Measurements from ENCODE around the gene BLOC1S3.

Gene BLOC1S3

DNA sequence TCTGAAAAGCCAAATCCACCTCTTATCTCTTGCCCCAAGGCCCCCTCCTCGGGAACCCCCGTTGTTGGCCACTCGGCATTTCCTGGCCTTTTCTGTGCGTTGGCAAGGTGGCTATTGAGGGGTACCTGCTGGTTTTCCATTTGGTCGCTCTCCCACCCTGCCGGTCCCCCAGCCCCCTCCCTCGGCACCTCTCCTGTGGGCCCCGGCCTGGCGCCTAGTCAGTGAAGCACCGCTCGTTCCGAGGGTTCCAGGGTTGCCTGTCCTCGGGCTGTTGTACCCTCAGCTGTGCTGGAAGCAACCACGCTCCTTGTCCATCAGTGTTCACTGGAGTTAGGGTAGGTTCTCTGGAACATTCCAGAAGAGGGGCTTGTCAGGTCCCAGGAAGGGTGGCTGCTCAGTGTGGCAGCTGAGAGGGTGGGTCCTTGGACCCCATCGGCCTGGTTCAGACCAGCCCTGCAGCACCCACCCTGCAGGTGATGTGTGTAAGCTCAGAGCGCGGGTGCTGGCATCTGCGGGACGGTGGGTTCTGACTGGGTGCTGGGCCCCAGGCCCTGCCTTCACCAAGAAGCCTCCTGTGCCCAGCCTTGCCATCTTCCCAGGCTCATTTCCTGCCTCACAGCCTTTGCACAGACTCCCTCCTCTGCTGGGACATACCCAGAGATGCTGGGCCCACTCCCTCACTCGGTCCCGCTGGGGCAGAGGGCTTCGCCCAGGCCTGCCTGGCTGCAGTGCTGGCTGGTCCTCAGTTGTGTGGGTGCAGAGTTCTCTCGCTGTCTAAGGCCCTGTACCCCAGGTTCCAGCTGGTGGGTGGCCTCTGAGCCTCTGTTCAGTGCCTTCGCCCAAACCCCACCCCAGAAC lies 39.1 kb upstream of the BLOC1S3 start:
- no peak overlapping the region for H3K4me3 ChIP-seq (ENCODE audit: low read depth in 1 of 2, low read length in 1 of 2)
- peaks cover 32% of the 10 kb centered on the region for H3K36me3 ChIP-seq
- TF ChIP-seq, protein P1, sequence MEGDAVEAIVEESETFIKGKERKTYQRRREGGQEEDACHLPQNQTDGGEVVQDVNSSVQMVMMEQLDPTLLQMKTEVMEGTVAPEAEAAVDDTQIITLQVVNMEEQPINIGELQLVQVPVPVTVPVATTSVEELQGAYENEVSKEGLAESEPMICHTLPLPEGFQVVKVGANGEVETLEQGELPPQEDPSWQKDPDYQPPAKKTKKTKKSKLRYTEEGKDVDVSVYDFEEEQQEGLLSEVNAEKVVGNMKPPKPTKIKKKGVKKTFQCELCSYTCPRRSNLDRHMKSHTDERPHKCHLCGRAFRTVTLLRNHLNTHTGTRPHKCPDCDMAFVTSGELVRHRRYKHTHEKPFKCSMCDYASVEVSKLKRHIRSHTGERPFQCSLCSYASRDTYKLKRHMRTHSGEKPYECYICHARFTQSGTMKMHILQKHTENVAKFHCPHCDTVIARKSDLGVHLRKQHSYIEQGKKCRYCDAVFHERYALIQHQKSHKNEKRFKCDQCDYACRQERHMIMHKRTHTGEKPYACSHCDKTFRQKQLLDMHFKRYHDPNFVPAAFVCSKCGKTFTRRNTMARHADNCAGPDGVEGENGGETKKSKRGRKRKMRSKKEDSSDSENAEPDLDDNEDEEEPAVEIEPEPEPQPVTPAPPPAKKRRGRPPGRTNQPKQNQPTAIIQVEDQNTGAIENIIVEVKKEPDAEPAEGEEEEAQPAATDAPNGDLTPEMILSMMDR (IDR thresholded peaks at IDR 0.05) = no peak
- no peaks in the 10 kb centered on the region for H3K4me1 ChIP-seq (ENCODE audit: control insufficient read depth in 1 of 2, insufficient read depth in 1 of 2, low read depth in 1 of 2, low read length in 1 of 2)
- H3K27ac ChIP-seq = no peak overlapping the region
- H3K9me3 ChIP-seq = no peaks in the 10 kb centered on the region
- H3K27me3 ChIP-seq = no peaks in the 10 kb centered on the region

DNA sequence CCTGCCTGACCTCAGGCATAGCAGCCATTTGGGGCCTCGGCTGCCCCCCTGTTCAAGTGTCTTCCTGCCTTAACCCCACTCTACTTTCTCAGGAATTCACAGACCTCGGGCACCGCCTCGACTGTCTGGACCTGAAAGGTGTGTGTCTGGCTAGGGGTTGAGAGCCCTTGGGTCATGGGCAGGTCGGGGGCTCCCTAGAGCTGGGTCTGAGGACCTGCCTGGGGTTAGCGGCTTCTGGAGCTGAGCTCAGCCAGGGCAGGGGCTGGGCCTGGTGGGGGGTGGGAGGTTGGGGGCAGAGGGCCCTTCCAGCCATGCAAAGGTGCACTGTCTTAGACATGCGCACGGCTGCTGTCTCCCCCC lies 38.5 kb upstream of the BLOC1S3 start:
- H3K4me1 ChIP-seq (ENCODE audit: control insufficient read depth in 1 of 2, insufficient read depth in 1 of 2, low read depth in 1 of 2, low read length in 1 of 2) = no peaks in the 10 kb centered on the region
- H3K36me3 ChIP-seq = peaks cover 38% of the 10 kb centered on the region
- no peaks in the 10 kb centered on the region for H3K27me3 ChIP-seq
- H3K4me3 ChIP-seq (ENCODE audit: low read depth in 1 of 2, low read length in 1 of 2) = no peak overlapping the region
- TF ChIP-seq, protein P1 (IDR thresholded peaks at IDR 0.05) = no peak
- H3K27ac ChIP-seq = no peak overlapping the region
- no peaks in the 10 kb centered on the region for H3K9me3 ChIP-seq

DNA sequence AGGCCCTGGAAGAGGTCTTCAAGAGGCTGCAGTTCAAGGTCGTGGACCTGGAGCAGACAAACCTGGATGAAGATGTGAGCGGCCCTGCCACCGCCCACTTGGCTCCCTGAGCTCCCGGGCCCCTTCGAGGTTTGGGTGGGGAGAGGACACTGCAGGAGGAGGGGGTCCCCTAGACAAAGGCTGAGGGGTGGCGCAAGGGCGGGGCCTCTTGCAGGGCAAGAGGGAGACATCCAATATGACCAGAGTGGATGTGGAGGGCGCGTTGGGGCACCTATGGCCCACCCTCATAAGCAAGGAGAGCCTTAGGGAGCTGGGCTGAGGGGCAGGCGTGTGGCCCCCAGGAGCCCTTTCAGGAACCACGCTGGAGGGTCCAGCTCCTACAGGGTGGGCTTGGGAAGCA lies 38.1 kb upstream of the BLOC1S3 start:
- H3K4me3 ChIP-seq (ENCODE audit: low read depth in 1 of 2, low read length in 1 of 2) = no peak overlapping the region
- no peak overlapping the region for H3K27ac ChIP-seq
- no peaks in the 10 kb centered on the region for H3K4me1 ChIP-seq (ENCODE audit: control insufficient read depth in 1 of 2, insufficient read depth in 1 of 2, low read depth in 1 of 2, low read length in 1 of 2)
- no peaks in the 10 kb centered on the region for H3K9me3 ChIP-seq
- H3K27me3 ChIP-seq = no peaks in the 10 kb centered on the region
- H3K36me3 ChIP-seq = peaks cover 43% of the 10 kb centered on the region
- TF ChIP-seq, protein P1 (IDR thresholded peaks at IDR 0.05) = no peak

DNA sequence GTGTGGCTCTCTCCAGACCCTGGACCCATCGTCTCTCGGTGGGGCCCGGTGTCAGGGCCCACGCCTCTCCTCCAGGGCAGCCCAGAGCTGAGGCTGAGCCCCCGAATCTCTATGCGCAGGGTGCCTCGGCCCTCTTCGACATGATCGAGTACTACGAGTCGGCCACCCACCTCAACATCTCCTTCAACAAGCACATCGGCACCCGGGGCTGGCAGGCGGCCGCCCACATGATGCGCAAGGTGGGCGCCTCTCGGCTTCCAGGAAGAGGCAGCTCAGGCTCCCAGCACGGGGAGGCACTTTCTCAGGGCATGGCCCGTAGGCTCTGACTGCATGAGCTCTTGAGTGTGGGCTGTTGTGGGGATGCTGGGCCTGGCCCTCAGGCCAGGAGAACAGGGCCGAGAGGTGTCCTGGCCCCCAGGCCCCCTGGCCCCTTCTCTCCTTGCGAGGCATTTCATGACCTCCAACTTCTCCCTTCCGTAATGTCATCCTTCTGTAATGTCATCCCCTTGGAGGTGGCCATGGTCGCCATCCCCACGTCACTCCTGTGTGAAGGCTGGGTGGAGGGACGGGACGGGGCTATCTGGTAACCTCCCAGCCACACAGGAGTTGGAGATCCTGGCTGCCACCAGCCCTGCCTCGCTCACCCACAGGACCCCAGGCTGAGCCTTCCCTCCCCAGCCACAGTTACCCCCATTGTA lies 37.2 kb upstream of the BLOC1S3 start:
- peaks cover 51% of the 10 kb centered on the region for H3K36me3 ChIP-seq

DNA sequence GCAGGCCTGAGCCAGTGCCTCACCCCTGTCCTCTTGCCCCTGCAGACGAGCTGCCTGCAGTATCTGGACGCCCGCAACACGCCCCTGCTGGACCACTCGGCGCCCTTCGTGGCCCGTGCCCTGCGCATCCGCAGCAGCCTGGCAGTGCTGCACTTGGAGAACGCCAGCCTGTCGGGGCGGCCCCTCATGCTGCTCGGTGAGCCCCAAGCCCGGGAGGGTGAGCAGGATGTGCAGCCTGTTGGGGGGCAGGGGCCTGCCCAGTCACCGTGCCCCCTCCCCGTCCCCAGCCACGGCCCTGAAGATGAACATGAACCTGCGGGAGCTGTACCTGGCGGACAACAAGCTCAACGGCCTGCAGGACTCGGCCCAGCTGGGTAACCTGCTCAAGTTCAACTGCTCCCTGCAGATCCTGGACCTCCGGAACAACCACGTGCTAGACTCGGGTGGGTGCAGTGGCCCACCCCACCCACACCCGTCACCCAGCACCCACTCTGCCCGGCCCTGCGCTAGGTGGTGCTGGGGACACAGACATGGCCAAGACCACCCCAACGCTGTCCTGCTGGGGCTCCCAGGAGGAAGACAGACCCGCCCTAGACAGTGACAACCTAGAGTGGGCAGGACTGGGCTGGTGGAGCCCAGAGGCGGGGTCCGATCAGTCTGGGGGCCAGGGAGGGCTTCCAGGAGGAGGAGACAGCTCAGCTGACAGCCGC lies 36.4 kb upstream of the BLOC1S3 start:
- Histone ChIP-seq H3K27me3 (no peaks in the 10 kb centered on the region), H3K9me3 (no peaks in the 10 kb centered on the region), H3K27ac (no peak overlapping the region), H3K36me3 (peaks cover 59% of the 10 kb centered on the region), H3K4me3 (ENCODE audit: low read depth in 1 of 2, low read length in 1 of 2) (no peak overlapping the region), H3K4me1 (ENCODE audit: control insufficient read depth in 1 of 2, insufficient read depth in 1 of 2, low read depth in 1 of 2, low read length in 1 of 2) (no peaks in the 10 kb centered on the region)
- TF ChIP-seq, protein P1 (IDR thresholded peaks at IDR 0.05) = no peak

More for the DNA sequence above, 37.2 kb upstream of the BLOC1S3 start:
- Histone ChIP-seq H3K4me3 (ENCODE audit: low read depth in 1 of 2, low read length in 1 of 2) (no peak overlapping the region), H3K27ac (no peak overlapping the region), H3K27me3 (no peaks in the 10 kb centered on the region), H3K9me3 (no peaks in the 10 kb centered on the region), H3K4me1 (ENCODE audit: control insufficient read depth in 1 of 2, insufficient read depth in 1 of 2, low read depth in 1 of 2, low read length in 1 of 2) (no peaks in the 10 kb centered on the region)
- TF ChIP-seq, protein P1 (IDR thresholded peaks at IDR 0.05) = no peak
